H1 (cell line): ENCODE data around the gene MRPS34. TPM values are rescaled to one million over a fixed set of nuclear protein-coding genes. Genes with fewer than 3 reads are reported as not detected.

Source experiments
- CTCF ChIA-PET: fragments of 300-600 bp; sonication (Branson Sonifier 250); formaldehyde crosslinking; loops from one replicate; lab custom pipeline; 2021; ENCODE audit not compliant: partially characterized antibody; lab: Charles Lee
- POLR2A ChIA-PET: fragments of 300-600 bp; sonication (Branson Sonifier 250); formaldehyde crosslinking; loops from one replicate; lab custom pipeline; 2021; ENCODE audit warnings: inconsistent platforms; ENCODE audit not compliant: partially characterized antibody; lab: Charles Lee
- DNase-seq, 2 experiments: peaks; one replicate each; pipeline versions ENCODE4 v3.0.0 to v3.0.0-alpha.2; 2010 to 2022; ENCODE audit warnings: low spot score in 2 of 2, low read depth in 1 of 2, mixed read lengths in 1 of 2
- FAIRE-seq: peaks from 2 replicates; lab custom pipeline; 2011; peaks lifted over from hg19 to GRCh38; lab: Jason Lieb, UNC
- H2AFZ ChIP-seq: 2 replicates; pipeline ENCODE4 v1.8.1; 2012; ENCODE audit warnings: low read length, inconsistent platforms
- H2AK5ac ChIP-seq: 2 replicates; pipeline ENCODE4 v1.6.1; 2013; ENCODE audit warnings: low read depth, low read length
- H2BK120ac ChIP-seq: replicated peaks from 2 replicates; pipeline ENCODE3; 2013; ENCODE audit warnings: low read depth, low read length, inconsistent platforms
- H2BK12ac ChIP-seq: 2 replicates; pipeline ENCODE4 v1.6.1; 2013; ENCODE audit warnings: low read depth, low read length
- H2BK15ac ChIP-seq: 2 replicates; pipeline ENCODE4 v1.6.1; 2013; ENCODE audit warnings: low read length
- H2BK20ac ChIP-seq: 2 replicates; pipeline ENCODE4 v1.6.1; 2013; ENCODE audit warnings: low read length
- H2BK5ac ChIP-seq: 2 replicates; pipeline ENCODE4 v1.6.1; 2013; ENCODE audit warnings: low read depth, low read length
- H3K14ac ChIP-seq: 2 replicates; pipeline ENCODE4 v1.6.1; 2013; ENCODE audit warnings: inconsistent platforms; ENCODE audit not compliant: insufficient read length
- H3K18ac ChIP-seq: 2 replicates; pipeline ENCODE4 v1.6.1; 2013; ENCODE audit warnings: low read length; ENCODE audit errors: extremely low read depth
- H3K23ac ChIP-seq: 2 replicates; pipeline ENCODE4 v1.6.1; 2013; ENCODE audit warnings: inconsistent platforms; ENCODE audit not compliant: insufficient read length
- H3K23me2 ChIP-seq: 2 replicates; pipeline ENCODE4 v1.6.1; 2013; ENCODE audit warnings: low read depth, low read length
- H3K27ac ChIP-seq: 2 replicates; pipeline ENCODE4 v1.6.1; 2011; ENCODE audit warnings: low read depth, low read length, inconsistent platforms
- H3K27me3 ChIP-seq, 4 experiments: replicated peaks in 1 of 4; 1 replicate in 1 of 4; 2 replicates in 3 of 4; pipeline versions ENCODE4 v1.6.1 to v1.8.1; 2011 to 2013; ENCODE audit warnings: low read length in 3 of 4, mild to moderate bottlenecking in 3 of 4, inconsistent platforms in 2 of 4, mixed read lengths in 2 of 4, moderate library complexity in 1 of 4; ENCODE audit not compliant: control insufficient read depth in 3 of 4, insufficient read depth in 3 of 4; ENCODE audit errors: extremely low read depth in 1 of 4
- H3K36me3 ChIP-seq, 4 experiments: 2 replicates each; pipeline versions ENCODE4 v1.6.1 to v1.8.1; 2011 to 2013; ENCODE audit warnings: mild to moderate bottlenecking in 4 of 4, low read length in 3 of 4, moderate library complexity in 2 of 4, control low read depth in 1 of 4, inconsistent platforms in 1 of 4; ENCODE audit not compliant: insufficient read depth in 4 of 4, control insufficient read depth in 2 of 4
- H3K4ac ChIP-seq: replicated peaks from 2 replicates; pipeline ENCODE3; 2013; ENCODE audit warnings: low read length, low read depth, mixed read lengths, inconsistent platforms; ENCODE audit not compliant: insufficient read length
- H3K4me1 ChIP-seq, 4 experiments: replicated peaks in 1 of 4; 1 replicate in 1 of 4; 2 replicates in 3 of 4; pipeline versions ENCODE4 v1.6.1 to v1.8.1; 2011 to 2013; ENCODE audit warnings: low read length in 3 of 4, inconsistent platforms in 2 of 4, mixed read lengths in 1 of 4; ENCODE audit not compliant: insufficient read depth in 4 of 4, control insufficient read depth in 3 of 4
- H3K4me2 ChIP-seq, 2 experiments: 2 replicates each; pipeline versions ENCODE4 v1.6.1 to v1.8.1; 2011 to 2013; ENCODE audit warnings: low read depth in 2 of 2, low read length in 2 of 2, control low read depth in 1 of 2, inconsistent platforms in 1 of 2, mild to moderate bottlenecking in 1 of 2; ENCODE audit not compliant: insufficient read depth in 1 of 2
- H3K4me3 ChIP-seq, 4 experiments: fragments of 200-600, 300-600 bp in 1 of 4; sonication (generic), shearing (Covaris generic), sonication (Bioruptor Twin) in 1 of 4; 2 replicates each; pipeline versions ENCODE4 v1.5.1 to v1.8.1; 2011 to 2016; ENCODE audit warnings: low read length in 4 of 4, low read depth in 3 of 4, control low read depth in 2 of 4, inconsistent platforms in 2 of 4, mild to moderate bottlenecking in 2 of 4, mixed read lengths in 1 of 4, moderate library complexity in 1 of 4; ENCODE audit not compliant: insufficient read depth in 2 of 4; ENCODE audit errors: extremely low read depth in 1 of 4
- H3K56ac ChIP-seq: replicated peaks from 2 replicates; pipeline ENCODE3; 2013; ENCODE audit warnings: low read depth, mild to moderate bottlenecking, mixed read lengths, low read length, inconsistent platforms; ENCODE audit not compliant: insufficient read length
- H3K79me1 ChIP-seq: 2 replicates; pipeline ENCODE4 v1.6.1; 2013; ENCODE audit warnings: low read depth, low read length, control low read depth
- H3K79me2 ChIP-seq, 2 experiments: 2 replicates each; pipeline versions ENCODE4 v1.6.1 to v1.8.1; 2012 to 2013; ENCODE audit warnings: low read length in 2 of 2, mild to moderate bottlenecking in 2 of 2, inconsistent platforms in 1 of 2; ENCODE audit not compliant: insufficient read depth in 2 of 2, control insufficient read depth in 1 of 2
- H3K9ac ChIP-seq, 4 experiments: replicated peaks in 1 of 4; 1 replicate in 1 of 4; 2 replicates in 3 of 4; pipeline versions ENCODE4 v1.6.1 to v1.8.1; 2011 to 2013; ENCODE audit warnings: low read depth in 3 of 4, low read length in 3 of 4, control low read depth in 2 of 4, mild to moderate bottlenecking in 2 of 4, moderate library complexity in 2 of 4, inconsistent platforms in 1 of 4; ENCODE audit errors: extremely low read depth in 1 of 4
- H3K9me3 ChIP-seq, 2 experiments: 2 replicates each; pipeline versions ENCODE4 v1.6.1 to v1.8.1; 2012 to 2013; ENCODE audit warnings: mild to moderate bottlenecking in 2 of 2, moderate library complexity in 2 of 2, control low read depth in 1 of 2, inconsistent platforms in 1 of 2, low read depth in 1 of 2, low read length in 1 of 2, mixed read lengths in 1 of 2; ENCODE audit not compliant: insufficient read depth in 2 of 2
- H4K20me1 ChIP-seq, 2 experiments: replicated peaks in 1 of 2; 2 replicates each; pipeline versions ENCODE3 to v1.8.1; 2011 to 2013; ENCODE audit warnings: inconsistent platforms in 2 of 2, low read length in 2 of 2, mild to moderate bottlenecking in 1 of 2; ENCODE audit not compliant: insufficient read depth in 2 of 2, control insufficient read depth in 1 of 2
- H4K5ac ChIP-seq: 2 replicates; pipeline ENCODE4 v1.6.1; 2013; ENCODE audit warnings: low read length, low read depth, mixed read lengths, inconsistent platforms; ENCODE audit not compliant: insufficient read length
- H4K8ac ChIP-seq: 2 replicates; pipeline ENCODE4 v1.8.0; 2013; ENCODE audit warnings: mild to moderate bottlenecking, moderate library complexity, low read length, inconsistent platforms; ENCODE audit not compliant: insufficient read depth; ENCODE audit errors: extremely low read depth
- H4K91ac ChIP-seq: replicated peaks from 2 replicates; pipeline ENCODE3; 2013; ENCODE audit warnings: low read length, mixed read lengths, inconsistent platforms; ENCODE audit not compliant: insufficient read length
- BACH1 ChIP-seq: IDR thresholded peaks from 2 replicates; pipeline ENCODE4 v1.6.1; 2012; ENCODE audit warnings: low read length, improper control_type of control experiment
- BRCA1 ChIP-seq: IDR thresholded peaks from 2 replicates; pipeline ENCODE4 v1.6.1; 2012; ENCODE audit warnings: low read depth, low read length, improper control_type of control experiment
- CEBPB ChIP-seq: IDR thresholded peaks from 2 replicates; pipeline ENCODE4 v1.6.1; 2012; ENCODE audit warnings: low read depth, low read length
- CHD1 ChIP-seq: IDR thresholded peaks from 2 replicates; pipeline ENCODE4 v1.6.1; 2012; ENCODE audit warnings: low read depth, low read length, improper control_type of control experiment
- CHD2 ChIP-seq: IDR thresholded peaks from 2 replicates; pipeline ENCODE4 v1.6.1; 2012; ENCODE audit warnings: low read length, improper control_type of control experiment
- GTF2F1 ChIP-seq: IDR thresholded peaks from 2 replicates; pipeline ENCODE4 v1.6.1; 2012; ENCODE audit warnings: low read depth, low read length, improper control_type of control experiment, borderline replicate concordance
- HDAC6 ChIP-seq: IDR thresholded peaks from one replicate; pipeline ENCODE4 v1.7.1; 2012; ENCODE audit warnings: low read depth, mild to moderate bottlenecking, inconsistent platforms, low read length, moderate library complexity
- JUND ChIP-seq: IDR thresholded peaks from 2 replicates; pipeline ENCODE4 v1.6.1; 2011; ENCODE audit warnings: mild to moderate bottlenecking, improper control_type of control experiment, low read length
- KDM1A ChIP-seq: fragments of 200-600, 300-600 bp; sonication (generic); IDR thresholded peaks from 2 replicates; pipeline ENCODE4 v1.7.1; 2016; ENCODE audit warnings: mild to moderate bottlenecking, low read length, borderline replicate concordance
- KDM4A ChIP-seq: IDR thresholded peaks from one replicate; pipeline ENCODE4 v1.7.1; 2012; ENCODE audit warnings: low read depth, mild to moderate bottlenecking, moderate library complexity, low read length, inconsistent platforms; ENCODE audit not compliant: severe bottlenecking
- NRF1 ChIP-seq: IDR thresholded peaks from 2 replicates; pipeline ENCODE4 v1.6.1; 2011; ENCODE audit warnings: mild to moderate bottlenecking, low read depth, low read length, improper control_type of control experiment
- PHF8 ChIP-seq: fragments of 200-600 bp; sonication (generic); conservative IDR thresholded peaks from 2 replicates; pipeline ENCODE4 v1.7.1; 2012; ENCODE audit warnings: low read depth, mild to moderate bottlenecking, inconsistent platforms, low read length, moderate library complexity
- RXRA ChIP-seq: IDR thresholded peaks from 2 replicates; pipeline ENCODE4 v1.6.1; 2011; ENCODE audit warnings: low read depth, mild to moderate bottlenecking, low read length, moderate library complexity; ENCODE audit not compliant: insufficient read depth
- TAF1 ChIP-seq: IDR thresholded peaks from 2 replicates; pipeline ENCODE4 v1.6.1; 2011; ENCODE audit warnings: mild to moderate bottlenecking, low read depth, low read length
- TCF12 ChIP-seq: IDR thresholded peaks from 2 replicates; pipeline ENCODE4 v1.6.1; 2011; ENCODE audit warnings: low read depth, mild to moderate bottlenecking, low read length
- TEAD4 ChIP-seq: IDR thresholded peaks from 2 replicates; pipeline ENCODE4 v1.6.1; 2012; ENCODE audit warnings: low read depth, low read length, inconsistent platforms, mixed read lengths
- WGBS, 2 experiments: shearing (Covaris generic) in 1 of 2; methylation state at CpG; one replicate each; pipeline versions ENCODE4 v1.1.6 to v1.1.7; 2013 to 2015; ENCODE audit warnings: low lambda C conversion rate in 2 of 2, mixed read lengths in 2 of 2, inconsistent platforms in 1 of 2, low coverage in 1 of 2, missing lambda C conversion rate in 1 of 2; ENCODE audit not compliant: insufficient replicate concordance in 2 of 2, insufficient coverage in 1 of 2, insufficient read length in 1 of 2; ENCODE audit errors: extremely low coverage in 1 of 2, missing lambda C conversion rate in 1 of 2; 5-methylcytosine and 5-hydroxymethylcytosine counted together
- polyA plus RNA-seq, 7 experiments: library from polyadenylated mRNA; depleted of rRNA in 3 of 7; stranded (reverse) in 5 of 7; unstranded in 2 of 7; fragments of >200 nt in 5 of 7; fragments of 200-250 nt in 2 of 7; gene quantifications; 1 replicate in 5 of 7; 2 replicates in 1 of 7; 4 replicates in 1 of 7; pipeline versions ENCODE4 v1.2.1 to v1.2.3, GENCODE V29; 2011 to 2013; ENCODE audit warnings: missing spikeins in 2 of 7, mixed read lengths in 2 of 7
- total RNA-seq: library from RNA; stranded (reverse); fragmentation: NEBNext Ultra II Directional; extraction: Animal tissue kit (Norgen Biotek cat#: 25700); gene quantifications from 2 replicates; pipeline ENCODE4 v1.2.1, GENCODE V29; 2021

MRPS34 gene
- total and polyA plus RNA-seq, 2 of the 8 experiments (the other 6 are each of a cell fraction or from before 2014, with no cell fraction given): 168 to 252 TPM

DNA sequence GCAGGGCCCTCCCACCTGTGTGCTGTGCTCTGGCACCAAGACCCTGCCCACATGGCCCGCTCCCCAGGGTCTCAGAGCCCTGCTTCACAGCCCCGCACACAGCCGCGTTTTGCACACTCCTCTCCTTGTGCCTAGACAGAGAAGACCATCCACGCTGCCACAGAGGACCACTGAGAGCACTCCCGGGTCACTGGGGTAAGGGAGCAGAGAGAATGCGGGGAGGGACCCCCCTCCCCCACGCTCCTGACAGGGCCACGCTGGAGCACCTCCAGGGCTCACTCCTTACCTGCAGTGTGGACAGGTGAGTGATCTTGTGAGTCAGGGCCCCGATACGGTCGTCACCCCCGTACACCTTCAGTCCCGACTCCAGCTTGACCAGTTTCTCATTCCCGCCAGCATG lies 46.7 kb upstream of the MRPS34 start:
- no peaks in the 10 kb centered on the region for H3K79me2 ChIP-seq
- H3K27ac ChIP-seq: no peak overlapping the region
- ChIA-PET POLR2A (interaction anchor here (1.0 kb wide), 1 partner anchor 28 kb away, joined by 3 read pairs; no protein-coding TSS in a partner anchor), CTCF (no interaction called here)
- no peak overlapping the region for H4K91ac ChIP-seq
- no peaks in the 10 kb centered on the region for H3K9me3 ChIP-seq
- no peaks in the 10 kb centered on the region for H3K27me3 ChIP-seq
- H4K8ac ChIP-seq: no peak overlapping the region; the same call in 1 of the 2 replicates
- H2AK5ac ChIP-seq: no peak overlapping the region
- peaks cover 4 to 9% of the 10 kb centered on the region in 2 experiments for H4K20me1 ChIP-seq
- H3K36me3 ChIP-seq: peaks cover 0 to 9% (median 4%) of the 10 kb centered on the region in 4 experiments; a peak in 5 of 8 replicates
- H3K4me1 ChIP-seq: no peaks in the 10 kb centered on the region
- H3K23ac ChIP-seq: no peak overlapping the region
- H3K9ac ChIP-seq: no peak overlapping the region
- H3K4me2 ChIP-seq: no peak overlapping the region
- H3K4ac ChIP-seq: no peak overlapping the region
- no peak overlapping the region for H4K5ac ChIP-seq
- H3K4me3 ChIP-seq: no peak overlapping the region
- no peak overlapping the region for H2BK15ac ChIP-seq
- TF ChIP-seq CHD2 (no peak), CEBPB (no peak), KDM1A (no peak), HDAC6 (no peak), BACH1 (no peak), KDM4A (no peak), GTF2F1 (no peak), NRF1 (no peak), JUND (no peak), PHF8 (no peak), BRCA1 (no peak), RXRA (no peak), CHD1 (no peak), TCF12 (no peak), TEAD4 (no peak), TAF1 (no peak)
- no peak for DNase-seq
- H3K18ac ChIP-seq: no peak overlapping the region
- WGBS, 2 experiments: 97% methylated on average over 14 of the region's 15 CpGs; no CpG with 5 or more reads in 1 of the 2 experiments
- no peak overlapping the region for H3K56ac ChIP-seq
- H2AFZ ChIP-seq: no peak overlapping the region
- H3K23me2 ChIP-seq: no peaks in the 10 kb centered on the region
- H2BK5ac ChIP-seq: no peak overlapping the region
- H2BK12ac ChIP-seq: no peak overlapping the region
- FAIRE-seq: no peak
- H2BK20ac ChIP-seq: no peak overlapping the region
- no peak overlapping the region for H2BK120ac ChIP-seq
- no peaks in the 10 kb centered on the region; the same call in 1 of the 2 replicates for H3K79me1 ChIP-seq
- no peak overlapping the region for H3K14ac ChIP-seq
